Hepatocyte (in vitro differentiated cells): ENCODE results near the gene GTF2A2.

Experiments used
- EZH2 ChIP-seq: fragments of 200-600 bp; sonication (generic); IDR thresholded peaks from 2 replicates; pipeline ENCODE4 v1.6.1; 2016; ENCODE audit warnings: antibody characterized with exemption, mild to moderate bottlenecking, borderline replicate concordance
- EZH2phosphoT487 ChIP-seq: fragments of 200-600 bp; sonication (generic); IDR thresholded peaks from one replicate; pipeline ENCODE4 v1.6.1; 2018; ENCODE audit warnings: antibody characterized with exemption, mild to moderate bottlenecking, low read depth, moderate library complexity; ENCODE audit not compliant: unreplicated experiment, severe bottlenecking
- TF ChIP-seq, protein P1 (sequence below): fragments of 200-600 bp; sonication (generic); IDR thresholded peaks from 2 replicates; pipeline ENCODE4 v1.5.1; 2016; ENCODE audit warnings: antibody characterized with exemption, mild to moderate bottlenecking; ENCODE audit not compliant: poor library complexity

DNA sequence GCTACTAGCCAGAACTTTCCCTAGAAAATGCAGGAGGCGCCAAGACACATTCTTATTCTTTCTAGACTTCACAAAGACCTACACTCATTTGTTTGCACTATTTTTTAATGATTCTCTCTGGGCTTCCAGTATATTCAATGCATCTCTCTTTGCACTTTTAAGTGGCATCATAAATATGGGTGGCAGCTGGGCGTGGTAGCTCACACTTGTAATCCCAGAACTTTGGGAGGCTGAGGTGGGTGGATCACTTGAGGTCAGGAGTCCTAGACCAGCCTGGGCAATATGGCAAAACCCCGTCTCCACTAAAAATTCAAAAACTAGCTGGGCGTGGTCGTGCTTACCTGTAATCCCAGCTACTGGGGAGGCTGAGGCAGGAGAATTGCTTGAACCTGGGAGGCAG lies 51.3 kb downstream of the GTF2A2 start:
- TF ChIP-seq, protein P1, sequence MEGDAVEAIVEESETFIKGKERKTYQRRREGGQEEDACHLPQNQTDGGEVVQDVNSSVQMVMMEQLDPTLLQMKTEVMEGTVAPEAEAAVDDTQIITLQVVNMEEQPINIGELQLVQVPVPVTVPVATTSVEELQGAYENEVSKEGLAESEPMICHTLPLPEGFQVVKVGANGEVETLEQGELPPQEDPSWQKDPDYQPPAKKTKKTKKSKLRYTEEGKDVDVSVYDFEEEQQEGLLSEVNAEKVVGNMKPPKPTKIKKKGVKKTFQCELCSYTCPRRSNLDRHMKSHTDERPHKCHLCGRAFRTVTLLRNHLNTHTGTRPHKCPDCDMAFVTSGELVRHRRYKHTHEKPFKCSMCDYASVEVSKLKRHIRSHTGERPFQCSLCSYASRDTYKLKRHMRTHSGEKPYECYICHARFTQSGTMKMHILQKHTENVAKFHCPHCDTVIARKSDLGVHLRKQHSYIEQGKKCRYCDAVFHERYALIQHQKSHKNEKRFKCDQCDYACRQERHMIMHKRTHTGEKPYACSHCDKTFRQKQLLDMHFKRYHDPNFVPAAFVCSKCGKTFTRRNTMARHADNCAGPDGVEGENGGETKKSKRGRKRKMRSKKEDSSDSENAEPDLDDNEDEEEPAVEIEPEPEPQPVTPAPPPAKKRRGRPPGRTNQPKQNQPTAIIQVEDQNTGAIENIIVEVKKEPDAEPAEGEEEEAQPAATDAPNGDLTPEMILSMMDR = no peak
- TF ChIP-seq EZH2 (no peak), EZH2phosphoT487 (no peak)
